HepG2 (cell line): ENCODE measurements around the gene MARCHF9. TPM values are rescaled to one million over a fixed set of nuclear protein-coding genes. Genes with fewer than 3 reads are reported as not detected.

ENCODE experiments used
- ATAC-seq: fragments of 200-7000 bp; cut with Tn5 transposase; 3 replicates; pipeline ENCODE4 v1.9.1; 2020; ENCODE audit warnings: mild to moderate bottlenecking, moderate library complexity
- BruUV-seq: library from RNA; stranded (reverse); fragments of 400-500 nt; replicated peaks from 2 replicates; lab custom pipeline; 2021; lab: Mats Ljungman, UMichigan
- CTCF ChIA-PET: fragments of 300-600 bp; formaldehyde crosslinking; extraction: SDS; loops from one replicate; lab custom pipeline; 2021; ENCODE audit warnings: low total read pairs, inconsistent platforms, low intra/inter-chr PET ratio; lab: Yijun Ruan, JAX
- POLR2A ChIA-PET: fragments of 350-600 bp; sonication (Branson Sonifier 250); formaldehyde crosslinking; loops from one replicate; lab custom pipeline; 2020; ENCODE audit warnings: antibody characterized with exemption, inconsistent platforms; lab: Yijun Ruan, JAX
- DNase-seq: peaks from one replicate; pipeline ENCODE4 v3.0.0-alpha.2; 2015; ENCODE audit warnings: low spot score
- FAIRE-seq: peaks from 3 replicates; lab custom pipeline; 2011; peaks lifted over from hg19 to GRCh38; lab: Jason Lieb, UNC
- H2AFZ ChIP-seq: one replicate; pipeline ENCODE4 v1.6.1; 2011; ENCODE audit warnings: low read length, inconsistent platforms
- H3K27ac ChIP-seq: fragments of 300-600 bp; 3 replicates; pipeline ENCODE4 v1.8.0; 2011; ENCODE audit warnings: mixed run types, mild to moderate bottlenecking, mixed read lengths, low read length, inconsistent platforms; ENCODE audit not compliant: insufficient read depth; ENCODE audit errors: extremely low read length
- H3K27me3 ChIP-seq, 2 experiments: fragments of 200-600 bp in 1 of 2; 2 replicates in 1 of 2; 3 replicates in 1 of 2; pipeline versions ENCODE4 v1.6.0 to v1.8.0; 2011; ENCODE audit warnings: low read length in 2 of 2, mild to moderate bottlenecking in 2 of 2, moderate library complexity in 2 of 2, inconsistent platforms in 1 of 2; ENCODE audit not compliant: insufficient read depth in 2 of 2, control insufficient read depth in 1 of 2
- H3K36me3 ChIP-seq, 2 experiments: fragments of 200-600 bp in 1 of 2; replicated peaks in 1 of 2; 2 replicates in 1 of 2; 3 replicates in 1 of 2; pipeline versions ENCODE4 v1.5.1 to v1.8.0; 2011; ENCODE audit warnings: low read length in 2 of 2, inconsistent platforms in 1 of 2; ENCODE audit not compliant: insufficient read depth in 2 of 2, control insufficient read depth in 1 of 2
- H3K4me1 ChIP-seq: 2 replicates; pipeline ENCODE4 v1.5.1; 2012; ENCODE audit warnings: low read length, inconsistent platforms; ENCODE audit not compliant: insufficient read depth
- H3K4me2 ChIP-seq: 2 replicates; pipeline ENCODE4 v1.6.0; 2011; ENCODE audit warnings: low read depth, low read length, inconsistent platforms
- H3K4me3 ChIP-seq, 3 experiments: fragments of 200-600 bp in 1 of 3; sonication (generic), shearing (Covaris generic) in 1 of 3; replicated peaks in 1 of 3; 2 replicates each; pipeline ENCODE4 v1.5.1; 2011 to 2016; ENCODE audit warnings: low read length in 3 of 3, inconsistent platforms in 2 of 3, low read depth in 2 of 3, mild to moderate bottlenecking in 2 of 3, control low read depth in 1 of 3, mixed read lengths in 1 of 3; ENCODE audit not compliant: insufficient read depth in 1 of 3
- H3K79me2 ChIP-seq: one replicate; pipeline ENCODE4 v1.6.1; 2011; ENCODE audit warnings: low read length, inconsistent platforms; ENCODE audit not compliant: insufficient read depth
- H3K9ac ChIP-seq: 2 replicates; pipeline ENCODE4 v1.6.0; 2011; ENCODE audit warnings: mild to moderate bottlenecking, low read depth, low read length, inconsistent platforms; ENCODE audit not compliant: insufficient read depth
- H3K9me3 ChIP-seq: 2 replicates; pipeline ENCODE4 v1.5.1; 2012; ENCODE audit warnings: mild to moderate bottlenecking, low read length
- H4K20me1 ChIP-seq: 2 replicates; pipeline ENCODE4 v1.6.0; 2011; ENCODE audit warnings: inconsistent platforms, mild to moderate bottlenecking, low read length, moderate library complexity; ENCODE audit not compliant: insufficient read depth
- AGO1 ChIP-seq: fragments of 200-400 bp; formaldehyde crosslinking; IDR thresholded peaks from 2 replicates; pipeline ENCODE4 v1.6.1; 2017; ENCODE audit warnings: mild to moderate bottlenecking, low read depth, low read length, moderate library complexity; ENCODE audit not compliant: poor library complexity, severe bottlenecking
- NFE2L1 ChIP-seq: sonication (generic); formaldehyde crosslinking; IDR thresholded peaks from 2 replicates; pipeline ENCODE4 v1.4.0; 2020; ENCODE audit warnings: missing genetic modification reagents, mild to moderate bottlenecking, borderline replicate concordance
- NR2F6 ChIP-seq, 2 experiments: IDR thresholded peaks; 2 replicates each; pipeline ENCODE4 v1.6.1; 2016; ENCODE audit warnings: antibody characterized with exemption in 1 of 2, mild to moderate bottlenecking in 1 of 2
- PHF8 ChIP-seq: sonication (generic); formaldehyde crosslinking; IDR thresholded peaks from 2 replicates; pipeline ENCODE4 v1.5.0; 2020; ENCODE audit warnings: missing genetic modification reagents
- SP5 ChIP-seq: IDR thresholded peaks from 2 replicates; pipeline ENCODE4 v1.6.1; 2016; ENCODE audit warnings: low read depth, borderline replicate concordance
- TEAD3 ChIP-seq: optimal IDR thresholded peaks from 2 replicates; pipeline ENCODE3; 2016; ENCODE audit warnings: borderline replicate concordance
- ZNF614 ChIP-seq: IDR thresholded peaks from 2 replicates; pipeline ENCODE4 v1.6.1; 2018; ENCODE audit warnings: missing biosample characterization, missing genetic modification reagents, inconsistent platforms, borderline replicate concordance
- ZNF747 ChIP-seq: sonication (generic); formaldehyde crosslinking; IDR thresholded peaks from 2 replicates; pipeline ENCODE4 v1.8.1; 2023; ENCODE audit warnings: missing genetic modification reagents, mild to moderate bottlenecking, borderline replicate concordance
- WGBS: methylation state at CpG from one replicate; pipeline ENCODE4 v1.1.6; 2017; ENCODE audit warnings: low lambda C conversion rate; 5-methylcytosine and 5-hydroxymethylcytosine counted together
- in situ Hi-C: cut with HindIII; loops from 2 replicates; pipeline ENCODE4 v1.10.0; 2017; ENCODE audit warnings: low pct_unique_long_range_greater_than_20kb; ENCODE audit not compliant: extremely low pct_ligation_motif_present
- intact Hi-C: fragments of 100-400 bp; cut with micrococcal nuclease; formaldehyde crosslinking; loops from one replicate; pipeline ENCODE4 v1.10.0; 2022; ENCODE audit not compliant: unreplicated experiment
- polyA plus RNA-seq, 8 experiments: library from polyadenylated mRNA; depleted of rRNA in 3 of 8; stranded (reverse) in 7 of 8; unstranded in 1 of 8; fragments of >200 nt; fragmentation: Illumina TruSeq in 4 of 8; extraction: Trizol in 4 of 8; gene quantifications; 2 replicates each; pipeline versions ENCODE4 v1.2.1 to v1.2.3, GENCODE V29; 2011 to 2016; ENCODE audit warnings: low read depth in 4 of 8, missing spikeins in 1 of 8, mixed read lengths in 1 of 8; ENCODE audit not compliant: insufficient read depth in 1 of 8
- total RNA-seq, 5 experiments: library from RNA; depleted of rRNA; stranded (reverse); fragments of >200 nt; fragmentation: Illumina TruSeq; extraction: Trizol; gene quantifications; 2 replicates each; pipeline ENCODE4 v1.2.3, GENCODE V29; 2016; ENCODE audit warnings: low read depth in 1 of 5
- TF ChIP-seq, protein P1 (sequence below): sonication (generic); formaldehyde crosslinking; IDR thresholded peaks from 2 replicates; pipeline ENCODE4 v1.5.0; 2020; ENCODE audit warnings: missing genetic modification reagents

MARCHF9 gene
- total and polyA plus RNA-seq, 2 of the 13 experiments (the other 11 are each of a cell fraction or from before 2014, with no cell fraction given): 5.7 to 9.6 TPM

DNA sequence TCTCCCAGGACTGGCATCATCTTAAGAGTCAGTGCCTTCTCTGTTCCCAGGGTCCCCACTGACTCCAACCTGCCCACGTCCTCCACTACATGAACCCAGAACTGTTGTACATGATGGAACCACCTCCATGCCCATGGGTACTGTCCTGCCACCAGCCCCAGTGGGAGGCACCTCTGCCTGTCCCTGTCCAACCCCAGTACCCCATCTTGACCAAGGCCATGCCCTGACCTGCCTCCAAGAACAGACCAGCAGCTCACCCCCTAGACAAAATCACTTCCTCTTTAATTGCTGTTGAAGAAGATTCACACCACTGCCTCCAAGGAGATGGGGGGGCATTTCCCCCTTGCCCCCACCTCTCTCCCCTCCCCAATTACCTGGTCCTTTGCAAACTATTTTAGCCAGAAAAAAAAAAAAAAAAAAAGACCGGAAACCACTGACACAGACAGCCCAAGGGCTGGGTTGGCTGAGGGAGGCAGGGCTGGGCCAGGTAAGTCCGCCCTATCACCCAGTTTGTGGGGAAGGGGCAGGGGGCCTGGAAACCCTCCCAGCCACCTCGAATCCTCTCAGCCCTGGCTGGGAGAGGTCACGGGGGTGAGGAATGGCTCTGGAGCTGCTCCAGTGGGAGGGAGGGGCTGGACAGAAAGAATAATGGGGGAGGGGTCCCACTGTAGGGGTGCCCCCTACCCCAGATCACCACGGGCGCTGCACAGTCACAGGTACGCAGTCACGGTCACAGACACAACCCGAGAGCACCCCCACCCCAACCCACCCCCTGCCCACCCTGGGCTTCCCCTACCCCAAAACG lies 29.8 kb upstream of the MARCHF9 start:
- CTCF ChIA-PET: interaction anchor here (1.7 kb wide), 1 partner anchor 10 kb away, joined by 6 read pairs; no protein-coding TSS in a partner anchor
- H3K79me2 ChIP-seq: no peaks in the 10 kb centered on the region
- intact Hi-C loops (no loop called here), in situ Hi-C loops (no loop called here)
- TF ChIP-seq TEAD3 (CRISPR knock-in tag) (no peak), PHF8 (CRISPR knock-in tag) (no peak), NFE2L1 (no peak), AGO1 (peak; percentile 7), SP5 (CRISPR knock-in tag) (no peak), NR2F6 (IDR thresholded peaks at IDR 0.05) (no peak), NR2F6 (CRISPR knock-in tag; IDR thresholded peaks at IDR 0.05) (no peak), ZNF747 (no peak), ZNF614 (CRISPR knock-in tag) (no peak)
- TF ChIP-seq, protein P1, sequence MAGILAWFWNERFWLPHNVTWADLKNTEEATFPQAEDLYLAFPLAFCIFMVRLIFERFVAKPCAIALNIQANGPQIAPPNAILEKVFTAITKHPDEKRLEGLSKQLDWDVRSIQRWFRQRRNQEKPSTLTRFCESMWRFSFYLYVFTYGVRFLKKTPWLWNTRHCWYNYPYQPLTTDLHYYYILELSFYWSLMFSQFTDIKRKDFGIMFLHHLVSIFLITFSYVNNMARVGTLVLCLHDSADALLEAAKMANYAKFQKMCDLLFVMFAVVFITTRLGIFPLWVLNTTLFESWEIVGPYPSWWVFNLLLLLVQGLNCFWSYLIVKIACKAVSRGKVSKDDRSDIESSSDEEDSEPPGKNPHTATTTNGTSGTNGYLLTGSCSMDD (CRISPR knock-in tag): no peak
- no peak overlapping the region for H3K27ac ChIP-seq
- H2AFZ ChIP-seq: no peak overlapping the region
- BruUV-seq: no TSS peak
- 52% methylated on average over 5 of the region's 11 CpGs for WGBS
- H3K4me1 ChIP-seq: 0 out of 2 replicates have a peak, but pooled peaks cover 4% of the 10 kb centered on the region
- FAIRE-seq (no peak), ATAC-seq (no peak), DNase-seq (no peak)
- no peak overlapping the region for H3K4me2 ChIP-seq
- no peaks in the 10 kb centered on the region for H4K20me1 ChIP-seq
- H3K27me3 ChIP-seq: peaks cover 0 to 8% of the 10 kb centered on the region in 2 experiments; a peak in 3 of 5 replicates
- no peak overlapping the region for H3K9ac ChIP-seq
- POLR2A ChIA-PET: interaction anchor here (1.0 to 2.1 kb wide), 6 partner anchors 7 to 114 kb away, joined by 3 to 23 read pairs (median 4); partner anchors contain the start of genes ARHGEF25, CDK4 and TSPAN31
- no peaks in the 10 kb centered on the region for H3K9me3 ChIP-seq
- no peak overlapping the region for H3K4me3 ChIP-seq
- peaks cover under 1 to 9% of the 10 kb centered on the region in 2 experiments; a peak in 3 of 5 replicates for H3K36me3 ChIP-seq
